HepG2 (cell line): ENCODE measurements around the gene KCNJ5. TPM values are rescaled to one million over a fixed set of nuclear protein-coding genes. Genes with fewer than 3 reads are reported as not detected.

Experiments
- HNF4A ChIP-seq: sonication (generic); formaldehyde crosslinking; IDR thresholded peaks from 2 replicates; pipeline ENCODE4 v1.4.0; 2020; ENCODE audit warnings: missing genetic modification reagents
- HNRNPL ChIP-seq: fragments of 200-400 bp; formaldehyde crosslinking; IDR thresholded peaks from 2 replicates; pipeline ENCODE4 v1.6.1; 2017; ENCODE audit warnings: mild to moderate bottlenecking, low read depth, low read length
- NPAS2 ChIP-seq: sonication (generic); formaldehyde crosslinking; IDR thresholded peaks from 2 replicates; pipeline ENCODE4 v1.8.0; 2022; ENCODE audit warnings: mild to moderate bottlenecking, missing genetic modification reagents, borderline replicate concordance
- NR2F6 ChIP-seq, 2 experiments: IDR thresholded peaks; 2 replicates each; pipeline ENCODE4 v1.6.1; 2016; ENCODE audit warnings: antibody characterized with exemption in 1 of 2, mild to moderate bottlenecking in 1 of 2
- RBM39 ChIP-seq: fragments of 200-400 bp; formaldehyde crosslinking; IDR thresholded peaks from one replicate; pipeline ENCODE4 v1.6.1; 2018; ENCODE audit warnings: antibody characterized with exemption, mild to moderate bottlenecking, low read depth, low read length; ENCODE audit not compliant: poor library complexity, severe bottlenecking
- SNRNP70 ChIP-seq: fragments of 200-400 bp; formaldehyde crosslinking; IDR thresholded peaks from 2 replicates; pipeline ENCODE4 v1.6.1; 2017; ENCODE audit warnings: mild to moderate bottlenecking, low read depth, low read length, moderate library complexity
- ZBTB33 ChIP-seq: sonication (generic); formaldehyde crosslinking; IDR thresholded peaks from 2 replicates; pipeline ENCODE4 v1.4.0; 2020; ENCODE audit warnings: missing genetic modification reagents
- ZBTB8A ChIP-seq: sonication (generic); formaldehyde crosslinking; IDR thresholded peaks from 2 replicates; pipeline ENCODE4 v1.4.0; 2020; ENCODE audit warnings: mild to moderate bottlenecking, low read depth, missing genetic modification reagents, borderline replicate concordance
- ZFP82 ChIP-seq: sonication (generic); formaldehyde crosslinking; IDR thresholded peaks from 2 replicates; pipeline ENCODE4 v1.5.1; 2020; ENCODE audit warnings: mild to moderate bottlenecking, missing genetic modification reagents, borderline replicate concordance
- ZNF251 ChIP-seq: sonication (generic); formaldehyde crosslinking; IDR thresholded peaks from 2 replicates; pipeline ENCODE4 v1.9.0; 2021; ENCODE audit warnings: mild to moderate bottlenecking, missing genetic modification reagents
- ZNF282 ChIP-seq: fragments of 450-650 bp; IDR thresholded peaks from 2 replicates; pipeline ENCODE4 v1.6.1; 2018; ENCODE audit not compliant: partially characterized antibody
- ZNF543 ChIP-seq: sonication (generic); formaldehyde crosslinking; IDR thresholded peaks from 2 replicates; pipeline ENCODE4 v1.4.0; 2020; ENCODE audit warnings: mild to moderate bottlenecking, missing genetic modification reagents
- ZNF720 ChIP-seq: sonication (generic); formaldehyde crosslinking; IDR thresholded peaks from 2 replicates; pipeline ENCODE4 v1.4.0; 2020; ENCODE audit warnings: missing genetic modification reagents
- ZNF768 ChIP-seq: sonication (generic); formaldehyde crosslinking; IDR thresholded peaks from 2 replicates; pipeline ENCODE4 v1.4.0; 2020; ENCODE audit warnings: missing genetic modification reagents
- ZNF788 ChIP-seq: sonication (generic); formaldehyde crosslinking; IDR thresholded peaks from 2 replicates; pipeline ENCODE4 v1.5.0; 2020; ENCODE audit warnings: mild to moderate bottlenecking, missing genetic modification reagents, borderline replicate concordance
- ZSCAN5A ChIP-seq: sonication (generic); formaldehyde crosslinking; IDR thresholded peaks from 2 replicates; pipeline ENCODE4 v1.8.0; 2022; ENCODE audit warnings: mild to moderate bottlenecking, missing genetic modification reagents, borderline replicate concordance
- polyA plus RNA-seq, 8 experiments: library from polyadenylated mRNA; depleted of rRNA in 3 of 8; stranded (reverse) in 7 of 8; unstranded in 1 of 8; fragments of >200 nt; fragmentation: Illumina TruSeq in 4 of 8; extraction: Trizol in 4 of 8; gene quantifications; 2 replicates each; pipeline versions ENCODE4 v1.2.1 to v1.2.3, GENCODE V29; 2011 to 2016; ENCODE audit warnings: low read depth in 4 of 8, missing spikeins in 1 of 8, mixed read lengths in 1 of 8; ENCODE audit not compliant: insufficient read depth in 1 of 8
- total RNA-seq, 5 experiments: library from RNA; depleted of rRNA; stranded (reverse); fragments of >200 nt; fragmentation: Illumina TruSeq; extraction: Trizol; gene quantifications; 2 replicates each; pipeline ENCODE4 v1.2.3, GENCODE V29; 2016; ENCODE audit warnings: low read depth in 1 of 5

KCNJ5 gene
- total and polyA plus RNA-seq, 2 of the 13 experiments (the other 11 are each of a cell fraction or from before 2014, with no cell fraction given): not detected

GRCh38 chr11:128894685-128895084 lies 3.5 kb downstream of the KCNJ5 start (continued):
- TF ChIP-seq ZBTB33 (CRISPR knock-in tag): no peak
- TF ChIP-seq ZNF788 (CRISPR knock-in tag): no peak
- no peak for TF ChIP-seq ZNF768
- TF ChIP-seq NR2F6 (IDR thresholded peaks at IDR 0.05): peak; percentile 42
- TF ChIP-seq NR2F6 (CRISPR knock-in tag; IDR thresholded peaks at IDR 0.05): peak; percentile 56
- no peak for TF ChIP-seq RBM39
- TF ChIP-seq ZNF282: no peak
- TF ChIP-seq ZFP82 (CRISPR knock-in tag): no peak
- no peak for TF ChIP-seq HNRNPL
- no peak for TF ChIP-seq ZSCAN5A (CRISPR knock-in tag)
- no peak for TF ChIP-seq ZBTB8A (CRISPR knock-in tag)
- peak; percentile 49; the same call in 1 of the 2 replicates for TF ChIP-seq HNF4A (CRISPR knock-in tag)
- no peak for TF ChIP-seq ZNF251 (CRISPR knock-in tag)
- TF ChIP-seq NPAS2 (CRISPR knock-in tag): no peak
- TF ChIP-seq ZNF543: no peak
- no peak for TF ChIP-seq SNRNP70
- no peak for TF ChIP-seq ZNF720
